H1 (cell line): ENCODE measurements around the gene MAPK8IP1. TPM values are rescaled to one million over a fixed set of nuclear protein-coding genes. Genes with fewer than 3 reads are reported as not detected.

Experiments
- CTCF ChIA-PET: fragments of 300-600 bp; sonication (Branson Sonifier 250); formaldehyde crosslinking; loops from one replicate; lab custom pipeline; 2021; ENCODE audit not compliant: partially characterized antibody; lab: Charles Lee
- POLR2A ChIA-PET: fragments of 300-600 bp; sonication (Branson Sonifier 250); formaldehyde crosslinking; loops from one replicate; lab custom pipeline; 2021; ENCODE audit warnings: inconsistent platforms; ENCODE audit not compliant: partially characterized antibody; lab: Charles Lee
- DNase-seq, 2 experiments: peaks; one replicate each; pipeline versions ENCODE4 v3.0.0 to v3.0.0-alpha.2; 2010 to 2022; ENCODE audit warnings: low spot score in 2 of 2, low read depth in 1 of 2, mixed read lengths in 1 of 2
- FAIRE-seq: peaks from 2 replicates; lab custom pipeline; 2011; peaks lifted over from hg19 to GRCh38; lab: Jason Lieb, UNC
- H2AFZ ChIP-seq: 2 replicates; pipeline ENCODE4 v1.8.1; 2012; ENCODE audit warnings: low read length, inconsistent platforms
- H2AK5ac ChIP-seq: 2 replicates; pipeline ENCODE4 v1.6.1; 2013; ENCODE audit warnings: low read depth, low read length
- H2BK120ac ChIP-seq: replicated peaks from 2 replicates; pipeline ENCODE3; 2013; ENCODE audit warnings: low read depth, low read length, inconsistent platforms
- H2BK12ac ChIP-seq: 2 replicates; pipeline ENCODE4 v1.6.1; 2013; ENCODE audit warnings: low read depth, low read length
- H2BK15ac ChIP-seq: 2 replicates; pipeline ENCODE4 v1.6.1; 2013; ENCODE audit warnings: low read length
- H2BK20ac ChIP-seq: 2 replicates; pipeline ENCODE4 v1.6.1; 2013; ENCODE audit warnings: low read length
- H2BK5ac ChIP-seq: 2 replicates; pipeline ENCODE4 v1.6.1; 2013; ENCODE audit warnings: low read depth, low read length
- H3K14ac ChIP-seq: 2 replicates; pipeline ENCODE4 v1.6.1; 2013; ENCODE audit warnings: inconsistent platforms; ENCODE audit not compliant: insufficient read length
- H3K18ac ChIP-seq: 2 replicates; pipeline ENCODE4 v1.6.1; 2013; ENCODE audit warnings: low read length; ENCODE audit errors: extremely low read depth
- H3K23ac ChIP-seq: 2 replicates; pipeline ENCODE4 v1.6.1; 2013; ENCODE audit warnings: inconsistent platforms; ENCODE audit not compliant: insufficient read length
- H3K23me2 ChIP-seq: 2 replicates; pipeline ENCODE4 v1.6.1; 2013; ENCODE audit warnings: low read depth, low read length
- H3K27ac ChIP-seq: 2 replicates; pipeline ENCODE4 v1.6.1; 2011; ENCODE audit warnings: low read depth, low read length, inconsistent platforms
- H3K27me3 ChIP-seq, 4 experiments: replicated peaks in 1 of 4; 1 replicate in 1 of 4; 2 replicates in 3 of 4; pipeline versions ENCODE4 v1.6.1 to v1.8.1; 2011 to 2013; ENCODE audit warnings: low read length in 3 of 4, mild to moderate bottlenecking in 3 of 4, inconsistent platforms in 2 of 4, mixed read lengths in 2 of 4, moderate library complexity in 1 of 4; ENCODE audit not compliant: control insufficient read depth in 3 of 4, insufficient read depth in 3 of 4; ENCODE audit errors: extremely low read depth in 1 of 4
- H3K36me3 ChIP-seq, 4 experiments: 2 replicates each; pipeline versions ENCODE4 v1.6.1 to v1.8.1; 2011 to 2013; ENCODE audit warnings: mild to moderate bottlenecking in 4 of 4, low read length in 3 of 4, moderate library complexity in 2 of 4, control low read depth in 1 of 4, inconsistent platforms in 1 of 4; ENCODE audit not compliant: insufficient read depth in 4 of 4, control insufficient read depth in 2 of 4
- H3K4ac ChIP-seq: replicated peaks from 2 replicates; pipeline ENCODE3; 2013; ENCODE audit warnings: low read length, low read depth, mixed read lengths, inconsistent platforms; ENCODE audit not compliant: insufficient read length
- H3K4me1 ChIP-seq, 4 experiments: replicated peaks in 1 of 4; 1 replicate in 1 of 4; 2 replicates in 3 of 4; pipeline versions ENCODE4 v1.6.1 to v1.8.1; 2011 to 2013; ENCODE audit warnings: low read length in 3 of 4, inconsistent platforms in 2 of 4, mixed read lengths in 1 of 4; ENCODE audit not compliant: insufficient read depth in 4 of 4, control insufficient read depth in 3 of 4
- H3K4me2 ChIP-seq, 2 experiments: 2 replicates each; pipeline versions ENCODE4 v1.6.1 to v1.8.1; 2011 to 2013; ENCODE audit warnings: low read depth in 2 of 2, low read length in 2 of 2, control low read depth in 1 of 2, inconsistent platforms in 1 of 2, mild to moderate bottlenecking in 1 of 2; ENCODE audit not compliant: insufficient read depth in 1 of 2
- H3K4me3 ChIP-seq, 4 experiments: fragments of 200-600, 300-600 bp in 1 of 4; sonication (generic), shearing (Covaris generic), sonication (Bioruptor Twin) in 1 of 4; 2 replicates each; pipeline versions ENCODE4 v1.5.1 to v1.8.1; 2011 to 2016; ENCODE audit warnings: low read length in 4 of 4, low read depth in 3 of 4, control low read depth in 2 of 4, inconsistent platforms in 2 of 4, mild to moderate bottlenecking in 2 of 4, mixed read lengths in 1 of 4, moderate library complexity in 1 of 4; ENCODE audit not compliant: insufficient read depth in 2 of 4; ENCODE audit errors: extremely low read depth in 1 of 4
- H3K56ac ChIP-seq: replicated peaks from 2 replicates; pipeline ENCODE3; 2013; ENCODE audit warnings: low read depth, mild to moderate bottlenecking, mixed read lengths, low read length, inconsistent platforms; ENCODE audit not compliant: insufficient read length
- H3K79me1 ChIP-seq: 2 replicates; pipeline ENCODE4 v1.6.1; 2013; ENCODE audit warnings: low read depth, low read length, control low read depth
- H3K79me2 ChIP-seq, 2 experiments: 2 replicates each; pipeline versions ENCODE4 v1.6.1 to v1.8.1; 2012 to 2013; ENCODE audit warnings: low read length in 2 of 2, mild to moderate bottlenecking in 2 of 2, inconsistent platforms in 1 of 2; ENCODE audit not compliant: insufficient read depth in 2 of 2, control insufficient read depth in 1 of 2
- H3K9ac ChIP-seq, 4 experiments: replicated peaks in 1 of 4; 1 replicate in 1 of 4; 2 replicates in 3 of 4; pipeline versions ENCODE4 v1.6.1 to v1.8.1; 2011 to 2013; ENCODE audit warnings: low read depth in 3 of 4, low read length in 3 of 4, control low read depth in 2 of 4, mild to moderate bottlenecking in 2 of 4, moderate library complexity in 2 of 4, inconsistent platforms in 1 of 4; ENCODE audit errors: extremely low read depth in 1 of 4
- H3K9me3 ChIP-seq, 2 experiments: 2 replicates each; pipeline versions ENCODE4 v1.6.1 to v1.8.1; 2012 to 2013; ENCODE audit warnings: mild to moderate bottlenecking in 2 of 2, moderate library complexity in 2 of 2, control low read depth in 1 of 2, inconsistent platforms in 1 of 2, low read depth in 1 of 2, low read length in 1 of 2, mixed read lengths in 1 of 2; ENCODE audit not compliant: insufficient read depth in 2 of 2
- H4K20me1 ChIP-seq, 2 experiments: replicated peaks in 1 of 2; 2 replicates each; pipeline versions ENCODE3 to v1.8.1; 2011 to 2013; ENCODE audit warnings: inconsistent platforms in 2 of 2, low read length in 2 of 2, mild to moderate bottlenecking in 1 of 2; ENCODE audit not compliant: insufficient read depth in 2 of 2, control insufficient read depth in 1 of 2
- H4K5ac ChIP-seq: 2 replicates; pipeline ENCODE4 v1.6.1; 2013; ENCODE audit warnings: low read length, low read depth, mixed read lengths, inconsistent platforms; ENCODE audit not compliant: insufficient read length
- H4K8ac ChIP-seq: 2 replicates; pipeline ENCODE4 v1.8.0; 2013; ENCODE audit warnings: mild to moderate bottlenecking, moderate library complexity, low read length, inconsistent platforms; ENCODE audit not compliant: insufficient read depth; ENCODE audit errors: extremely low read depth
- H4K91ac ChIP-seq: replicated peaks from 2 replicates; pipeline ENCODE3; 2013; ENCODE audit warnings: low read length, mixed read lengths, inconsistent platforms; ENCODE audit not compliant: insufficient read length
- ATF3 ChIP-seq: IDR thresholded peaks from 2 replicates; pipeline ENCODE4 v1.6.1; 2011; ENCODE audit warnings: low read depth, mild to moderate bottlenecking, low read length; ENCODE audit not compliant: insufficient read depth
- CBX8 ChIP-seq: fragments of 300-800, 300-1000 bp; sonication (generic); IDR thresholded peaks from 2 replicates; pipeline ENCODE4 v1.7.1; 2016; ENCODE audit warnings: low read depth, low read length, borderline replicate concordance
- CTCF ChIP-seq, 3 experiments: IDR thresholded peaks; 1 replicate in 2 of 3; 2 replicates in 1 of 3; pipeline versions ENCODE4 v1.5.1 to v1.6.1; 2011; ENCODE audit warnings: low read length in 3 of 3, mild to moderate bottlenecking in 3 of 3, inconsistent platforms in 2 of 3, low read depth in 1 of 3, moderate library complexity in 1 of 3; ENCODE audit not compliant: insufficient read depth in 1 of 3; ENCODE audit errors: control extremely low read depth in 1 of 3
- KDM4A ChIP-seq: IDR thresholded peaks from one replicate; pipeline ENCODE4 v1.7.1; 2012; ENCODE audit warnings: low read depth, mild to moderate bottlenecking, moderate library complexity, low read length, inconsistent platforms; ENCODE audit not compliant: severe bottlenecking
- MAFK ChIP-seq: IDR thresholded peaks from 2 replicates; pipeline ENCODE4 v1.6.1; 2012; ENCODE audit warnings: low read depth, mild to moderate bottlenecking, improper control_type of control experiment, low read length
- SRF ChIP-seq: IDR thresholded peaks from 2 replicates; pipeline ENCODE4 v1.6.1; 2011; ENCODE audit warnings: mild to moderate bottlenecking, low read depth, low read length, moderate library complexity
- WGBS, 2 experiments: shearing (Covaris generic) in 1 of 2; methylation state at CpG; one replicate each; pipeline versions ENCODE4 v1.1.6 to v1.1.7; 2013 to 2015; ENCODE audit warnings: low lambda C conversion rate in 2 of 2, mixed read lengths in 2 of 2, inconsistent platforms in 1 of 2, low coverage in 1 of 2, missing lambda C conversion rate in 1 of 2; ENCODE audit not compliant: insufficient replicate concordance in 2 of 2, insufficient coverage in 1 of 2, insufficient read length in 1 of 2; ENCODE audit errors: extremely low coverage in 1 of 2, missing lambda C conversion rate in 1 of 2; 5-methylcytosine and 5-hydroxymethylcytosine counted together
- polyA plus RNA-seq, 7 experiments: library from polyadenylated mRNA; depleted of rRNA in 3 of 7; stranded (reverse) in 5 of 7; unstranded in 2 of 7; fragments of >200 nt in 5 of 7; fragments of 200-250 nt in 2 of 7; gene quantifications; 1 replicate in 5 of 7; 2 replicates in 1 of 7; 4 replicates in 1 of 7; pipeline versions ENCODE4 v1.2.1 to v1.2.3, GENCODE V29; 2011 to 2013; ENCODE audit warnings: missing spikeins in 2 of 7, mixed read lengths in 2 of 7
- total RNA-seq: library from RNA; stranded (reverse); fragmentation: NEBNext Ultra II Directional; extraction: Animal tissue kit (Norgen Biotek cat#: 25700); gene quantifications from 2 replicates; pipeline ENCODE4 v1.2.1, GENCODE V29; 2021

MAPK8IP1 gene
- total and polyA plus RNA-seq, 2 of the 8 experiments (the other 6 are each of a cell fraction or from before 2014, with no cell fraction given) = 32.4 to 40.1 TPM

- Histone ChIP-seq H3K36me3 (no peaks in the 10 kb centered on the region), H3K23ac (no peak within 1 kb of the TSS), H4K8ac (peak within 1 kb of the TSS; percentile 87; the same call in 1 of the 2 replicates), H3K79me1 (no peaks in the 10 kb centered on the region; the same call in 1 of the 2 replicates), H2AFZ (0 out of 2 replicates have a peak within 1 kb of the TSS, but pooled peaks have one; percentile 66), H2BK12ac (no peak within 1 kb of the TSS), H3K4me1 (peaks cover 0 to 10% (median 6%) of the 10 kb centered on the region in 4 experiments; a peak in 5 of 7 replicates), H4K91ac (no peak within 1 kb of the TSS), H3K4me2 (peak within 1 kb of the TSS; percentile 77 to 97), H2BK15ac (no peak within 1 kb of the TSS), H3K14ac (no peak within 1 kb of the TSS), H3K9ac (peak within 1 kb of the TSS; percentile 46 to 89 (median 78); a peak in 6 of 7 replicates), H2BK120ac (no peak within 1 kb of the TSS), H3K79me2 (0 out of 4 replicates have a peak, but pooled peaks cover 0 to 5% of the 10 kb centered on the region in 2 experiments), H3K23me2 (peaks cover 2% of the 10 kb centered on the region; the same call in 1 of the 2 replicates), H2AK5ac (no peak within 1 kb of the TSS), H2BK5ac (no peak within 1 kb of the TSS; the same call in 1 of the 2 replicates), H3K4ac (no peak within 1 kb of the TSS), H3K56ac (no peak within 1 kb of the TSS), H3K27me3 (peaks cover 5 to 25% (median 12%) of the 10 kb centered on the region in 4 experiments; a peak in 6 of 7 replicates), H3K4me3 (peak within 1 kb of the TSS; percentile 58 to 90 (median 82)), H4K20me1 (peaks cover 2 to 7% of the 10 kb centered on the region in 2 experiments), H3K9me3 (no peaks in the 10 kb centered on the region), H3K27ac (peak within 1 kb of the TSS; percentile 24; the same call in 1 of the 2 replicates), H2BK20ac (no peak within 1 kb of the TSS), H3K18ac (no peak within 1 kb of the TSS), H4K5ac (no peak within 1 kb of the TSS)
- CTCF ChIA-PET = interaction anchor here (0.6 to 6.3 kb wide), 6 partner anchors 15 to 237 kb away, joined by 3 to 50 read pairs (median 3); no protein-coding TSS in a partner anchor
- POLR2A ChIA-PET = interaction anchor here (0.6 to 2.2 kb wide), 4 partner anchors 14 to 1307 kb away, joined by 3 to 17 read pairs (median 3); no protein-coding TSS in a partner anchor
- WGBS, 2 experiments = 3% methylated on average over 53 of the region's 75 CpGs; no CpG with 5 or more reads in 1 of the 2 experiments
- no peak for FAIRE-seq
- DNase-seq = peak; percentile 93 to 100
- TF ChIP-seq CBX8 (no peak), SRF (no peak), ATF3 (no peak), CTCF (IDR thresholded peaks at IDR 0.05; ENCODE audit: control extremely low read depth in 1 of 3, insufficient read depth in 1 of 3, low read depth in 1 of 3, low read length in 3 of 3) (no peak; a peak in 1 of 4 replicates), MAFK (no peak), KDM4A (peak; percentile 84)
Measured at GRCh38 chr11:45846974-45847910, 38.2 kb upstream of the MAPK8IP1 start, which contains the start of gene CRY2. TSS of gene CRY2 (plus strand) at chr11:45847475. CDS start at chr11:45847491, 16 bp downstream.
